Germinal center (tissue), 1 donor: ENCODE data around the gene TPSB2.
"Not testable (repeated sequence)": the region's sequence is repeated elsewhere in the genome, so short reads cannot be mapped to it uniquely, and the experiment has no call there.

Experiments
- DNase-seq: peaks from one replicate; pipeline ENCODE4 v3.0.0; 2012; ENCODE audit warnings: mixed read lengths, low spot score

TPSB2 gene

GRCh38 chr16:1261131-1261892, 31.3 kb upstream of the TPSB2 start:
- no peak for DNase-seq

DNA sequence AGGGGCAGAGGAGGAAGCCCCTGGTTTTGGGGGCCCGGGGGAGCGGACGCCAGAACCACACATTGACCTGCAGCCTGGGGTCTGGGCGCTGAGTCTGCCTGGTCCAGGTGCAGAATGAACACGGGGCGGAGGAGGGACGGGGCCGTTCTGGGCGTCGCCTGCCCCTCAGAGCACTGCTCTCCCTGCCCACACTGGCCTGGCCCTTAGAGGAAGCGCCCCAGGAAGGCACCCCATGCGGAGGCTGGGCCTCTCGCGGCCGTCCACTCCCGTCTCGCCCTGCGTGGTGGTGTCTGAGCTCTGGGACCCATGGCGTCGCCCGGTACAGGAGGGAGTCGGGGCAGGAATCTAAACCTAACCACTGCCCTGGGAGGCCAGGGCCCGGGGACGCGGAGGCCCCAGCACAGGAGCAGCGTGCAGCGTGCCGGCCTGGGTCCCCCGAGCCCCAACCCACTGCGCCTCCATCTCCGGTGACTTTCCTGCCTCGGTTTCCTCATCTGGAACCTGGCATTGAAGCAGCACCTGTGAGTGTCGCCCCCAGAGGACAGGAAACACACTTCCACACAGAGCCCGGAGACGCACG, 30.2 kb upstream of the TPSB2 start:
- no peak for DNase-seq

DNA sequence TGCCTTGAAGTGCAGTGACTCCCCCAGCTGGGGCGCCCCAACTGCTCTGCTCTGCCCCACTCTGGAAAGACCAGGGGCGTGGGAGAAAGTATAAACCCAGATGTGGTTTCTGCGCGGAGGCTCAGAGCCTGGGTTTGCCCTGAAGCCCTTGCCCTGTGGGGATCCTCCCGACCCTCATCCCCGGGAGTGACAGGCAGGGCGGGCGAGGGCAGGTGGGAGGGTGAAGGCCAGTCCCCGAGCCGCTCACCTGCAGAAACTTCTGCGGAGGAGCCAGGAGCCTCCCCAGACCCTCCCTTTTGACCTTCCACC, 29.7 kb upstream of the TPSB2 start:
- DNase-seq, result no peak

- no peak for DNase-seq
Measured at GRCh38 chr16:1258906-1259759, 29.1 kb upstream of the TPSB2 start.

GRCh38 chr16:1258225-1258600, 28.2 kb upstream of the TPSB2 start:
- DNase-seq, result no peak

GRCh38 chr16:1257561-1258224, 27.7 kb upstream of the TPSB2 start:
- DNase-seq, result no peak

GRCh38 chr16:1256874-1257322, 26.9 kb upstream of the TPSB2 start:
- DNase-seq, result no peak

DNA sequence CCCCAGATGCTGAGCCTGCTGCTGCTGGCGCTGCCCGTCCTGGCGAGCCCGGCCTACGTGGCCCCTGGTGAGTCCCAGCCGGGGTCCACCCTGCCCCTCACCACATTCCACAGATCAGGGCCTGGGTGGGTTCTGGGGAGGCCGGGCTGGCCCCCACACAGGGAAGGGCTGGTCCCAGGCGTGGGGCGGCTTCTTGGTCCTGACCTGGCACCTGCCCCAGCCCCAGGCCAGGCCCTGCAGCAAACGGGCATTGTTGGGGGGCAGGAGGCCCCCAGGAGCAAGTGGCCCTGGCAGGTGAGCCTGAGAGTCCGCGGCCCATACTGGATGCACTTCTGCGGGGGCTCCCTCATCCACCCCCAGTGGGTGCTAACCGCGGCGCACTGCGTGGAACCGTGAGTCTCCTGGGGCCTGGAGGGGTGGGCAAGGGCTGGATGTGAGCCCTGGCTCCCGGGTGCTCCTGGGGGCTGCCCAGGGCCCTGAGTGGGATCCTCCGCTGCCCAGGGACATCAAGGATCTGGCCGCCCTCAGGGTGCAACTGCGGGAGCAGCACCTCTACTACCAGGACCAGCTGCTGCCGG, 26.4 kb upstream of the TPSB2 start:
- DNase-seq, result not testable (repeated sequence)

DNA sequence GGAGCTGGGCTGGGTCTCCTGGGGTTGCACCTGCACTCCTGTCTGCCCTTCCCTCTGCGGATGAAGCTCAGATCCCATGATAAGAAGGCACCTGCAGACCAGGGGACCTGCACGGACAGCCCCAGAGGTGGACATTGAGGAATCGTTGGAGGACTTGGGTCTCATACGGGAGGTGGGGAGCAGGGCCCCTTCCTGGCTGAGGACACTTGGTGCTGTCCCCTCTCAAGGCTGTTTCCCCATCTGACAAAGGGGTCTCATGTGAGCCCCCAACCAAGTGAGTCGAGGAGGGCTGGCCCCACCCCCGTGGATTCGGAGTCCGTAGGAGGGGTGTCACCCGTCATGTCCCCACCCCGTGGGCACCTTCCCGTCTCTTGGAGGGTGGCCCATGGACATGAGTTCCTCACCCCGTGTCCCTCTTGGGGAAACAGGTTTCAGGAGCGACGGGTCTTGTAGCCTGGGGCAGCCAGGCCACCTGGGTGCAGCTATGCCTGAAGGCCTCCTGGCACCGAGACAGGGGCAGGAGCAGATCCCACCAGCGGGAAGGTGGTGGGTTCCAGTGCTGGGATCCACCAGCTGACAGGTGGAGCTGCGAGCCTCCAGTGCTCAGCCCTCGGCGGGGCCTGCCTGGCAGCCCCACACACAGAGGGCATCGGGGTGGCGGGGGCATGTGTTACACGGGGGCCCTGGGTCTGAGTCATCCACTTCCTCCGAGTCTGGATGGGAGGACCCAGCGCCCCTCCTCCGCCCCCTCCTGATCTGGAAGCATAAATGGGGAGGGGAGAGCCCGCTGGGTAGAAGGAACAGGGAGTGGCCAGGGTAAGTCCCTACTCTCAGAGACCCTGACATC, 25.5 kb upstream of the TPSB2 start, which contains the start of gene TPSD1:
TPSD1 (plus strand) TSS at position 794 of the 847 bp plus-strand sequence. CDS start 212 bp downstream, outside the sequence.
- not testable (repeated sequence) for DNase-seq

DNA sequence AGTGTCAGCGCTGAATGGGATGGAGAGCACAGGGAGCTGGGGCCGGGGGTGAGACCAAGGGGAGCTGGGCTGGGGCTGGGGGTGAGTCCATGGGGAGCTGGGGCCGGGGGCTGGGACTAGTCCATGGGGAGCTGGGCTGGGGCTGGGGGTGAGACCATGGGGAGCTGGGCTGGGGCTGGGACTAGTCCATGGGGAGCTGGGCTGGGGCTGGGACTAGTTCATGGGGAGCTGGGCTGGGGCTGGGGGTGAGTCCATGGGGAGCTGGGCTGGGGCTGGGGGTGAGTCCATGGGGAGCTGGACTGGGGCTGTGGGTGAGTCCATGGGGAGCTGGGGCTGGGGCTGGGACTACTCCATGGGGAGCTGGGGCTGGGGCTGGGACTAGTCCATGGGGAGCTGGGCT, 24.8 kb upstream of the TPSB2 start:
- DNase-seq, result not testable (repeated sequence)

DNA sequence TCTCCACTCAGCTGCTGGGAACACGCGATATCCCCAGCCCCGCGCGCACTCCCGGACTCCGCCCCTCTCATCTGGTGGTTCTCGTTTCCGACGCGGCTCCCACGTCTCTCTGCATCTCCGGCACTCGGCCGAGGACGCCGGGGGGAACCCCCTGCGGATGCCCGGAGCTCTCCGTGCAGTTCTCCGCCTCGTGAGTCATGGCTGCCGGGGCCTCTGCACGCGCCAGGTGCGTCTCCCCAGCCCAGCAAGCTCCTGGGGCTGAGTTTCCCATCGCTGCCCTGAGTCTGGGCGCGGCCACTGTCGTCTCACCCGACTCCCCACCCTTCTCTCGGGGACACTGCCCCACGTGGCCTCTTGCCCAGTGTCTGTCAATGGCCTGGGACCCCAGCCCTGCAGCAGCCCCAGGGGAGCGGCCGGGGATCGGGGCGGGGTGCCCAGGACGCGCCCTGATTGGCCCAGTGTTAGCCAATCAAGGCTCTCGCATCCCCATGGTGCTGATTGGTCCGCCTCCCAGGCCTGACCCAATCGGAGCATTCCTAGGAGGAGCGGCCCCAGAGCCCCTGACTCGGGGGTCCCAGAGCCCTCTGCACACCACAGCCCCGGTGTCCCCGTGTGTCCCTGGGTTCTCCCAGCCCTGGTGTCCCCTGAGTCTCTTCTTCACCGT, 23.8 kb upstream of the TPSB2 start:
- DNase-seq, result not testable (repeated sequence)

DNA sequence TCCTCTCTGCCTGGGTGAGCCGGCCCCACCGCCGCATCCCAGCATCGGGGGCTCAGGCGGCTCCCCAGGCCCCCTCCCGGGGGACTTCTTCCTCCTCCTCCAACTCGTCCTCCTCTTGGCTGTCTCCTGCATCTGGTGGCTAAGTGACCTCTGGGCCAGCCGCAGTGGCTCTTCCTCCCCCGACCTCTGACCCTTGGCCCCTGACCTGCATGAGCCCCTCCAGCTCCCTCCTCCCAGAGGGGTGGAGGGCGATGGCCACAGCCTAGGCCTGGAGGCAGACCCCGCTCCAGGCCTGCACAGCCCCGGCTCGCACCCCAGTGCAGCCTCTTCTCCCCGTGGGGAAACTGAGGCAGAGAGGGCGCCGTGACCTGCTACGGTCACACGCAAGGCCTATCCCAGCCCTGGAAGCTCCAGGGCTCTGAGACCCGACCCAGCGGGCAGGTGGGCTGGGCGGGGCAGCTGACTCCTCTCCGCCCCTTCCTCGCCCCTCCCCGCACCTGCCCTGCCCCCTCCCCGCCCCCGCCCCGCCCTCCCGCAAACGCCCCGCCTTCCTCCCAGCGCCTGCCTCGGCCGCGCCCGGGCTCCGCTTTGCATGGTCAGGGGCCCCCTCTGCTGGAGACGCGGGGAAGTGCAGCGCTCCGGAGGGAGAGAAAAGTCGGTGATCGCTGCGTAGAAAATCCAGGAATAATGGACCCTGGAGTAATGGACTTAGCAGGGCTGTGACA, 19.2 kb upstream of the TPSB2 start:
- not testable (repeated sequence) for DNase-seq

- not testable (repeated sequence) for DNase-seq
Measured at GRCh38 chr16:1247903-1248537, 18.0 kb upstream of the TPSB2 start.

GRCh38 chr16:1245452-1246020, 15.6 kb upstream of the TPSB2 start:
- no peak for DNase-seq

DNA sequence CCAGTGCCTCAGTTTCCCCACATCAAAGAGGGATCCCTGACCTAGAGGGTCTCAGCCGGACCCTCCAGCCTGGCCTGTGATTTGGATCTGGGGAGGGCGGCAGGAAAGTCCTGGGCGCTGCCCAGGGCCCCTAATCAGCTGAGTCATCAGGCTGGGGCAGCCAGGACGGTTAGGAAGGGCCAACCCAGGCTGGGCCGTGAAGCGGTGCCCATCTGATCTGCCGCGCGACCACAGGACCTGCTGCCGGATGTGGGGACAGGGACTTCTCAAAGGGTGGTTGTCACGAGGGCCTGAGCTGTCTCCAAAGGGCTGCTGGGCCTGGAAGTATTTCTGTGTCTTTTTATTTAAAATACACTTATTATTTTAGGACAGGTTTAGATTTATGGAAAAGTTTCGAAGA, 14.9 kb upstream of the TPSB2 start:
- DNase-seq, result no peak

GRCh38 chr16:1243907-1244850, 14.2 kb upstream of the TPSB2 start:
- not testable (repeated sequence) for DNase-seq

- DNase-seq, result not testable (repeated sequence)
Measured at GRCh38 chr16:1243363-1243762, 13.4 kb upstream of the TPSB2 start.

GRCh38 chr16:1241081-1241480, 11.1 kb upstream of the TPSB2 start:
- DNase-seq, result not testable (repeated sequence)
